Activated CD8-positive, alpha-beta memory T cell treated with anti-CD3 and anti-CD28 coated beads, Interleukin-2, amount 50 U/mL, for 1 hour (primary cell): ENCODE results near the gene PRCP.

Experiments
- DNase-seq: peaks from one replicate; pipeline ENCODE4 v3.0.0-alpha.2; 2020; ENCODE audit errors: extremely low read depth

Gene PRCP

GRCh38 chr11:82787981-82788380 is 112.2 kb downstream of the PRCP start:
- no peak for DNase-seq

- no peak for DNase-seq
These were observed 113.4 kb downstream of the PRCP start for GRCh38 chr11:82786836-82787235.

- no peak for DNase-seq
These were observed 114.2 kb downstream of the PRCP start for GRCh38 chr11:82786001-82786400.

GRCh38 chr11:82782825-82783374 is 117.3 kb downstream of the PRCP start:
- no peak for DNase-seq

GRCh38 chr11:82778776-82779175 is 121.5 kb downstream of the PRCP start:
- DNase-seq: no peak

- DNase-seq: no peak
These were observed 123.9 kb downstream of the PRCP start for GRCh38 chr11:82776377-82776776.

- DNase-seq: no peak
These were observed 124.4 kb downstream of the PRCP start for GRCh38 chr11:82775736-82776346.

GRCh38 chr11:82775218-82775617 is 125.0 kb downstream of the PRCP start:
- no peak for DNase-seq
